PC-9 (cell line): ENCODE results near the gene PHACTR1.

Experiments used
- CTCF ChIP-seq: fragments of 200-600 bp; sonication (generic); conservative IDR thresholded peaks from 2 replicates; pipeline ENCODE4 v1.6.1; 2017; ENCODE audit warnings: mixed run types, antibody characterized with exemption, mild to moderate bottlenecking, moderate library complexity
- EZH2 ChIP-seq: fragments of 200-600 bp; sonication (generic); IDR thresholded peaks from 2 replicates; pipeline ENCODE4 v1.8.0; 2017; ENCODE audit warnings: antibody characterized with exemption, low read depth

GRCh38 chr6:13281686-13282085, 565.1 kb downstream of the PHACTR1 start:
- no peak for TF ChIP-seq CTCF
- TF ChIP-seq EZH2 = no peak
